Erythroblast (primary cell): ENCODE measurements around the gene GPATCH2.

ENCODE experiments used
- DNase-seq, 2 experiments: peaks; one replicate each; lab custom pipeline; 2025; lab: John Stamatoyannopoulos, UW
- GATA1 ChIP-seq: IDR thresholded peaks from 2 replicates; pipeline ENCODE4 v1.6.1; 2011; ENCODE audit warnings: low read depth, mild to moderate bottlenecking, control low read depth, low read length, moderate library complexity
- POLR2A ChIP-seq: IDR thresholded peaks from 2 replicates; pipeline ENCODE4 v1.6.1; 2011; ENCODE audit warnings: mild to moderate bottlenecking, low read length

Gene GPATCH2

GRCh38 chr1:217471403-217471802 is 159.5 kb downstream of the GPATCH2 start:
- DNase-seq: no peak
- TF ChIP-seq GATA1 (no peak), POLR2A (no peak)

DNA sequence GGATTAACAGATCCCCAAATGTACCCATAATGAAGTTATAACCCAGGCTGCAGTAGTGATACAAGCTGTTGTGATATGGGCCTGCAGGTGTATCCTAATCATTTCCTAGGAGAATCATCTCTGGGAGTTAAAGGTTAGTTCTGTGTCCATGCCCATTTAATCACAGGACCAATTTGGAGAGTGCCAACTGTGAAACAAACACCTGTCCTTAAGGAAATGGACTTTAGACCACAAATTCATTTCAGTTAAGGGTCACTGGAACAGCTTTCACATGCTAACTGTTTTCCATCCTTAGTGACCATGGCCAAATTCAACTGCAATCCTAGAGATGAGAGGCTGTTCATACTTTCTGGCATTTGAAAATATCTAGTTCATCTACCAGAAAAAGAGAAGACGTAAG is 160.9 kb downstream of the GPATCH2 start:
- no peak for DNase-seq
- no peak for TF ChIP-seq GATA1
- no peak for TF ChIP-seq POLR2A

GRCh38 chr1:217465102-217465501 is 165.8 kb downstream of the GPATCH2 start:
- TF ChIP-seq POLR2A (no peak), GATA1 (no peak)
- no peak for DNase-seq

GRCh38 chr1:217462666-217463065 is 168.2 kb downstream of the GPATCH2 start:
- DNase-seq: no peak
- TF ChIP-seq POLR2A (no peak), GATA1 (no peak)

DNA sequence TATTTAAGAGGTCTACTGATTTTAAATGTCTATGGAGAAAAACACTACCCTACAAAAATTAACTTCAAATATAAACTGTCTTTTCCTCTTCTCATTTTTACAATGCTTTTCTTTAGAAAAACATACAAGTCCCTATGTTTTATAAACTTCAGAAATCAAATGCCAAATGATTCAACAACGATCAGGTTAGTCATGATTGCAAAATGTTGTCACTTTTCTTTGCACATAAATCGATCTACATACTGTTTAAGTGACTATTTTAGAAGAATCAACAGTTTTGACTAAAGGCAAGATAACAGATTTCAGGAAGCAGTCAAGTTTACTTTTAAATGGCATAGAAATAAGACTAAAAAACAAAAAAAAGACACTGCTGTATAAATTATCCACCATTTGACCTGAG is 168.7 kb downstream of the GPATCH2 start:
- TF ChIP-seq GATA1 (no peak), POLR2A (no peak)
- DNase-seq: no peak

- TF ChIP-seq POLR2A: no peak
- TF ChIP-seq GATA1: no peak
- no peak for DNase-seq
Observed at GRCh38 chr1:217457016-217457415, 173.9 kb downstream of the GPATCH2 start.

- DNase-seq: no peak
- TF ChIP-seq POLR2A: no peak
- TF ChIP-seq GATA1: no peak
Observed at GRCh38 chr1:217456261-217456660, 174.6 kb downstream of the GPATCH2 start.

GRCh38 chr1:217453816-217454215 is 177.1 kb downstream of the GPATCH2 start:
- no peak for TF ChIP-seq GATA1
- no peak for TF ChIP-seq POLR2A
- DNase-seq: no peak

DNA sequence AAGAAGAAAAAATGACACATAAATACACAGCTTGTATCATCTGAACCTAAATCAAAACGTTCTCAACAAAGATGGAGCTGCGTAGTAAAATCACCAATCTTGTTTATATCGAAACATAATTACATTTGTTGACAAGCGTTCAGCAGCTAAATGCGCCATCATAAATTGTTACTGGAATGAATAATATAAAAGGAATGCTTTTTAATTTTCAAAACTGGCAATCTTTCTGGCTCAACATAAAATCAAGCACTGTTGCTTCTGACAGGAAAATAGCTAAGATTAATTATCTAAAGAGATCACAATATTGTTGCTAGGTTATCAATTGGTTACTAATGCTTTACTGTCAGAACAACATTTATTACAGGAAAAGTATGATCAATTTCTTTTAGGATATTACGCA is 181.5 kb downstream of the GPATCH2 start:
- TF ChIP-seq GATA1 (no peak), POLR2A (no peak)
- no peak for DNase-seq

GRCh38 chr1:217443845-217444244 is 187.0 kb downstream of the GPATCH2 start:
- DNase-seq: no peak
- TF ChIP-seq GATA1 (no peak), POLR2A (no peak)

DNA sequence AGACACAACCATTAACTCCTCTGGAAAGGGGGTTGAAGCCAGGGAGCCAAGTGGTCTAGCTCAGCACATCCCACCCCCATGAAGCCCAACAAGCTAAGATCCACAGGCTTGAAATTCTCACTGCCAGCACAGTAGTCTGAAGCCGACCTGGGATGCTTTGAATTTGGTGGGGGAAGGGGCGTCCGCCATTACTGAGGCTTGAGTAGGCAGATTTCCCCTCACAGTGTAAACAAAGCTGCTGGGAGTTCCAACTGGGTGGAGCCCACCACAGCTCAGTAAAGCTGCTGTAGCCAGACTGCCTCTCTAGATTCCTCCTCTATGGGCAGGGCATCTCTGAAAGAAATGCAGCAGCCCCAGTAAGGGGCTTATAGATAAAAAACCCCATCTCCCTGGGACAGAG is 193.5 kb downstream of the GPATCH2 start:
- TF ChIP-seq POLR2A: no peak
- no peak for TF ChIP-seq GATA1
- no peak for DNase-seq

DNA sequence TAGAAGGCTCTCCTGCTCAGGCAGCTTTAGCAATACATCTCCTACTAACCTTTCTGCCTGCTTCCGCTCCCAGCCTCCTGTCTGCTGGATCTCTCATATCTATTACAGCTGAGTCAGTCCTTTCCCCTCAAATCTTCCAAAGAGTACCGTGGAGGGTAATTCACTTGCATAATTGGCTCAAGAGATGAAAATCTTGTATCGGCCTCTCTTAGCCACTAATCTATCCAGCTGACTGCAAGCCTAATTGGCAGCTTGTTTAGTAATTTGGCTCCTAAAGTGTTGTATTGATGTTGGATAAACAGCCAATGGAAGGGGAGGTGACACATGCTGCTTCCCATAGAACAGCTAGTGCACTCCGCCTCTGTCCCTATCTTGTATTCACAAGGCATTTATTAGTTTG is 195.7 kb downstream of the GPATCH2 start:
- DNase-seq: no peak
- no peak for TF ChIP-seq POLR2A
- TF ChIP-seq GATA1: no peak

- DNase-seq: no peak
- TF ChIP-seq GATA1 (no peak), POLR2A (no peak)
Observed at GRCh38 chr1:217433664-217434063, 197.2 kb downstream of the GPATCH2 start.

GRCh38 chr1:217432339-217432738 is 198.6 kb downstream of the GPATCH2 start:
- no peak for DNase-seq
- TF ChIP-seq POLR2A: no peak
- no peak for TF ChIP-seq GATA1

- TF ChIP-seq GATA1 (no peak), POLR2A (no peak)
- DNase-seq: no peak
Observed at GRCh38 chr1:217431395-217431794, 199.5 kb downstream of the GPATCH2 start.
